ENCODE data around the gene ZNF169.

Gene ZNF169

GRCh38 chr9:94300470-94301301, 41.6 kb downstream of the ZNF169 start:
- no peaks in the 10 kb centered on the region for H3K79me2 ChIP-seq (ENCODE audit: insufficient read depth, low read length)
- no peak overlapping the region for H2AFZ ChIP-seq (ENCODE audit: low read length)
- H3K36me3 ChIP-seq (ENCODE audit: insufficient read depth, low read length) = no peaks in the 10 kb centered on the region
- H3K27me3 ChIP-seq (ENCODE audit: insufficient read depth, low read length, poor library complexity, severe bottlenecking) = no peaks in the 10 kb centered on the region
- no peaks in the 10 kb centered on the region for H4K20me1 ChIP-seq (ENCODE audit: insufficient read depth, low read length, poor library complexity, severe bottlenecking)
- H3K4me3 ChIP-seq (ENCODE audit: low read length, poor library complexity, severe bottlenecking) = no peak overlapping the region
- no peaks in the 10 kb centered on the region for H3K9me3 ChIP-seq (ENCODE audit: insufficient read depth, low read depth, low read length)
- H3K4me1 ChIP-seq (ENCODE audit: insufficient read depth, low read length, poor library complexity, severe bottlenecking) = no peaks in the 10 kb centered on the region
- TF ChIP-seq CTCF (conservative IDR thresholded peaks at IDR 0.05; ENCODE audit: low read length) (no peak), EZH2phosphoT487 (IDR thresholded peaks at IDR 0.05; ENCODE audit: borderline replicate concordance) (no peak)
- no peak overlapping the region for H3K9ac ChIP-seq (ENCODE audit: low read depth, low read length, poor library complexity, severe bottlenecking)
- no peaks in the 10 kb centered on the region for H3K9me2 ChIP-seq (replicated peaks; ENCODE audit: low read depth, low read length)
- no peaks in the 10 kb centered on the region for H3F3A ChIP-seq (ENCODE audit: low read depth)
- no peak overlapping the region for H3K4me2 ChIP-seq (ENCODE audit: low read depth, low read length, poor library complexity, severe bottlenecking)

- Histone ChIP-seq H3K9me2 (replicated peaks; ENCODE audit: low read depth, low read length) (no peaks in the 10 kb centered on the region), H3K27me3 (ENCODE audit: insufficient read depth, low read length, poor library complexity, severe bottlenecking) (no peaks in the 10 kb centered on the region), H3K79me2 (ENCODE audit: insufficient read depth, low read length) (no peaks in the 10 kb centered on the region), H3K9ac (ENCODE audit: low read depth, low read length, poor library complexity, severe bottlenecking) (no peak overlapping the region), H3K36me3 (ENCODE audit: insufficient read depth, low read length) (no peaks in the 10 kb centered on the region), H3K9me3 (ENCODE audit: insufficient read depth, low read depth, low read length) (no peaks in the 10 kb centered on the region), H3K4me2 (ENCODE audit: low read depth, low read length, poor library complexity, severe bottlenecking) (no peak overlapping the region), H4K20me1 (ENCODE audit: insufficient read depth, low read length, poor library complexity, severe bottlenecking) (no peaks in the 10 kb centered on the region), H2AFZ (ENCODE audit: low read length) (no peak overlapping the region), H3K4me3 (ENCODE audit: low read length, poor library complexity, severe bottlenecking) (no peak overlapping the region), H3K4me1 (ENCODE audit: insufficient read depth, low read length, poor library complexity, severe bottlenecking) (no peaks in the 10 kb centered on the region), H3F3A (ENCODE audit: low read depth) (no peaks in the 10 kb centered on the region)
- TF ChIP-seq EZH2phosphoT487 (IDR thresholded peaks at IDR 0.05; ENCODE audit: borderline replicate concordance) (no peak), CTCF (conservative IDR thresholded peaks at IDR 0.05; ENCODE audit: low read length) (no peak)
These were observed 42.5 kb downstream of the ZNF169 start for GRCh38 chr9:94301583-94301982.

GRCh38 chr9:94302426-94302825, 43.3 kb downstream of the ZNF169 start:
- no peaks in the 10 kb centered on the region for H3K36me3 ChIP-seq (ENCODE audit: insufficient read depth, low read length)
- no peaks in the 10 kb centered on the region for H3K27me3 ChIP-seq (ENCODE audit: insufficient read depth, low read length, poor library complexity, severe bottlenecking)
- H3K9me3 ChIP-seq (ENCODE audit: insufficient read depth, low read depth, low read length) = no peaks in the 10 kb centered on the region
- H3K4me3 ChIP-seq (ENCODE audit: low read length, poor library complexity, severe bottlenecking) = no peak overlapping the region
- no peaks in the 10 kb centered on the region for H3K79me2 ChIP-seq (ENCODE audit: insufficient read depth, low read length)
- no peaks in the 10 kb centered on the region for H4K20me1 ChIP-seq (ENCODE audit: insufficient read depth, low read length, poor library complexity, severe bottlenecking)
- no peak overlapping the region for H3K9ac ChIP-seq (ENCODE audit: low read depth, low read length, poor library complexity, severe bottlenecking)
- TF ChIP-seq CTCF (conservative IDR thresholded peaks at IDR 0.05; ENCODE audit: low read length) (no peak), EZH2phosphoT487 (IDR thresholded peaks at IDR 0.05; ENCODE audit: borderline replicate concordance) (no peak)
- H2AFZ ChIP-seq (ENCODE audit: low read length) = no peak overlapping the region
- no peak overlapping the region for H3K4me2 ChIP-seq (ENCODE audit: low read depth, low read length, poor library complexity, severe bottlenecking)
- H3F3A ChIP-seq (ENCODE audit: low read depth) = no peaks in the 10 kb centered on the region
- H3K4me1 ChIP-seq (ENCODE audit: insufficient read depth, low read length, poor library complexity, severe bottlenecking) = no peaks in the 10 kb centered on the region
- H3K9me2 ChIP-seq (replicated peaks; ENCODE audit: low read depth, low read length) = no peaks in the 10 kb centered on the region

All from Loucy (cell line).